Effector memory CD4-positive, alpha-beta T cell (primary cell): ENCODE results near the gene DBR1.
A peak's percentile ranks its signal among the peaks of the same experiment; 100 is the strongest.

ENCODE experiments used
- DNase-seq, 3 donors: peaks; one replicate each; pipeline ENCODE4 v3.0.0-alpha.2; 2020
- H3K27ac ChIP-seq: 2 replicates; pipeline ENCODE4 v1.7.0; 2013; ENCODE audit warnings: mild to moderate bottlenecking, low read length, moderate library complexity; ENCODE audit not compliant: insufficient read depth, poor library complexity, severe bottlenecking
- H3K27me3 ChIP-seq: replicated peaks from 2 replicates; pipeline ENCODE4 v1.7.0; 2013; ENCODE audit warnings: mild to moderate bottlenecking, low read length; ENCODE audit not compliant: insufficient read depth, control insufficient read depth, poor library complexity, severe bottlenecking
- H3K36me3 ChIP-seq: 2 replicates; pipeline ENCODE4 v1.7.0; 2013; ENCODE audit warnings: mild to moderate bottlenecking, low read length, moderate library complexity; ENCODE audit not compliant: control insufficient read depth, insufficient read depth
- H3K4me1 ChIP-seq: 2 replicates; pipeline ENCODE4 v1.7.0; 2013; ENCODE audit warnings: low read length, mild to moderate bottlenecking; ENCODE audit not compliant: control insufficient read depth, insufficient read depth, poor library complexity, severe bottlenecking
- H3K4me3 ChIP-seq: 2 replicates; pipeline ENCODE4 v1.7.0; 2013; ENCODE audit warnings: low read length, low read depth, mild to moderate bottlenecking; ENCODE audit not compliant: insufficient read depth, poor library complexity, severe bottlenecking
- H3K9me3 ChIP-seq: 2 replicates; pipeline ENCODE4 v1.7.0; 2013; ENCODE audit warnings: mild to moderate bottlenecking, low read length, moderate library complexity; ENCODE audit not compliant: control insufficient read depth

DBR1 gene

DNA sequence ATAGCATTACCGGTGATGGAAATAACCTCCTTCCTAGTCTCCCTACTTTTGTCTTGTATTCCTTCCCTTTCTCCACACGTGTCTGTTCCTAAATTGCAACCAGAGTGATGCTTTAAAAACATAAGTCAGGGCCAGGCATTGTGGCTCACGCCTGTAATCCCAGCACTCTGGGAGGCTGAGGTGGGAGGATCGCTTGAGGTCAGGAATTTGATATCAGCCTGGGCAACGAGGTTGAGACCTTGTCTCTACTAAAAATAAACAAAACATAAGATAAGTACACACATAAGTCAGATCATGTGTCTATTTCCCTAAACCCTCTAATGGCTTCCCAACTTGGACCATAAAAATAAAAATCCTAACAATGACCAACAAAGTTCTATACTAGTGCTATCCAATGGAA, 30.8 kb upstream of the DBR1 start:
- H3K4me1 ChIP-seq = no peaks in the 10 kb centered on the region

DNA sequence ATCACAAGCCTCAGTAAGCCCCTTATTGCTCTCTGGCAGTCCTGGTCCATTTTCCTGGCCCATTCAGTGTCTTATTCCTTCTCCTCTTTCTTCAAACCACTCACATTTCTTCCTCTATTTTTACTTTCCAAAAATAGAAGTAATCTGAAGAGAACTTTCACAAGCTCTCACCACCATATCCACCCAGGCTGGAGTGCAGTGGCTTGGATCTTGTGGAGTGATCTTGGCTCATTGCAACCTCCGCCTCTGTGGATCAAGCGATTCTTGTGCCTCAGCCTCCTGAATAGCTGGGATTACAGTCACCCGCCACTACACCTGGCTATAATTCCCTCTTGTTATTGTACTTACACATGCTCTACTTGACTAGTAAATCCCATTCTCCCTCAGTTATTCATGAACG, 29.2 kb upstream of the DBR1 start:
- Histone ChIP-seq H3K4me1 (no peaks in the 10 kb centered on the region), H3K4me3 (no peak overlapping the region), H3K9me3 (no peaks in the 10 kb centered on the region), H3K27ac (no peak overlapping the region), H3K27me3 (no peaks in the 10 kb centered on the region), H3K36me3 (no peaks in the 10 kb centered on the region)
- DNase-seq = no peak

More for the DNA sequence above, 30.8 kb upstream of the DBR1 start:
- Histone ChIP-seq H3K9me3 (no peaks in the 10 kb centered on the region), H3K4me3 (no peak overlapping the region), H3K27me3 (no peaks in the 10 kb centered on the region), H3K36me3 (no peaks in the 10 kb centered on the region), H3K27ac (no peak overlapping the region)
- DNase-seq = no peak

DNA sequence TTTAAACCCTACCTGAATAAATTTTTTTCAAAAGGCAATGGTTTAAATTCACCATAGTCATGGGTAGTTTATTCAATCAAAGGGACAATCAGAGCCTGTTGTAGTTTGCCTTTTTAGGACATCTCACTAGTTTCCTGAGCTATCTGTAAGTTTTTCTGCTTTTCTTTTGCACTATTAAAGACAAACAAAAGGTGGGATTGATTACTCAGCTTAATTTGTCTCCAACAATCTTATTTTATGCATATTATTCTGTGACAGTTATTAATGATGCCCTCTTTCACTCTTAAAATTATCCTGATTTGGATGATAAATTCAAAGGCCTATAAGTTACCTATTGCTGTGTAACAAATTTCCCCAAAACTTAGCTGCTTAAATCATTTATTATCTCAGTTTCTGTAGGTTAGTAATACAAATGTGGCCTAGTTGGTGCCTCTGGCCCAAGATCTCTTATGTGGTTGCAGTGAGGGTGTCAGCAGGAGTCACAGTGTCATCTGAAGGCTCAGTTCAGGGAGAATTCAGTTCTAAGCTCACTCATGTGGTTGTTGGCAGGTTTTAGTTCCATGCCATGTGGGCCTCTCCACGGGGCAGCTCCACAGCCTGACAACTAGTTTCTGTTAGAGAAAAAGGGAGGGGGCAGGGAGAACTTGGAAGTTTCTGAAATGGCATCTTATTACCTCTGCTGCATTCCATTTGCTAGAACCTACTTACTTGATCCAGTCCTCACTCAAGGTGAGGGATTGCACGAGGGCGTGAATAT, 28.4 kb upstream of the DBR1 start:
- Histone ChIP-seq H3K36me3 (peaks cover under 1% of the 10 kb centered on the region), H3K4me1 (no peaks in the 10 kb centered on the region), H3K27me3 (no peaks in the 10 kb centered on the region), H3K9me3 (no peaks in the 10 kb centered on the region), H3K27ac (no peak overlapping the region), H3K4me3 (no peak overlapping the region)
- DNase-seq = no peak

- Histone ChIP-seq H3K36me3 (peaks cover 3% of the 10 kb centered on the region), H3K27ac (no peak overlapping the region), H3K27me3 (no peaks in the 10 kb centered on the region), H3K9me3 (no peaks in the 10 kb centered on the region), H3K4me3 (no peak overlapping the region), H3K4me1 (no peaks in the 10 kb centered on the region)
- DNase-seq = no peak
Observed at GRCh38 chr3:138200424-138200823, 25.7 kb upstream of the DBR1 start.

DNA sequence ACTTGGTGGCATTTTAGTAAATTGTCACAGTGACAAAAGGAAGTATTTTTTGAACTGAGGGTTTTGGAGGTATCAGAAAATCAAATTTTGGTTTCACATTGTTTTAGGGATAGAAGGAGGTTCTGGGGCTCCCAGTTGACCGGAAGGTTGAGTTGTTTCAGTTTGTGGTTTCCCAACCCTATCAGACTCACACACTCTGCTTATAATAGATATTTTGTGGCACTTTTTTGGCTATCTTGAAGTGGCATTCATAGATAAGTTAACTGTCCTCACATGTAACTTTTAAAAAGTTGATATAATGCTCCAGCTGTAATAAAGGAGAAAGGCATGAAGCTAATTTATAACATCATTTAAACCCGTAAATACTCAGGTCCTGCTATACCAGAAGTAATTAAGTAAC, 25.1 kb upstream of the DBR1 start:
- H3K4me1 ChIP-seq = no peaks in the 10 kb centered on the region
- DNase-seq = no peak
- H3K9me3 ChIP-seq = no peaks in the 10 kb centered on the region
- H3K4me3 ChIP-seq = no peak overlapping the region
- H3K27me3 ChIP-seq = no peaks in the 10 kb centered on the region
- H3K27ac ChIP-seq = no peak overlapping the region
- H3K36me3 ChIP-seq = peaks cover 3% of the 10 kb centered on the region

DNA sequence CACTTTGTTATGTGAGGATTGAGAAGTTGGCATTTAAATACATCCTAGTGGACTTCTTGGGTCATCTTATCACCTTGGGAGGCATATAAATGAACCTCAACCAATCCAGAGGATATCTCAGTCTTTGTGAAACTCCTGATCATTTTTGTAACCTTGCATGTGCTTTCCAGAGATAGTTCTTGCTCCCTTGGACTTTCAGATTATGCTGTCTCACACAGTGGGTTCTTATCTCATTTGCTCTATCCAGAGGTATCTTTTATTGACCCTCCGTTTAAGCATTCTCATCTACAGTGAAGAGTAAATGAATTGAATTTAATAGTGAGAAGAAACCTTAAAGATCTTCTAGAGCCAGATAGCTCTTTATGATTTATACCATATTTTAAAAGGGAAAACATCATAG, 22.8 kb upstream of the DBR1 start:
- Histone ChIP-seq H3K9me3 (no peaks in the 10 kb centered on the region), H3K36me3 (peaks cover 3% of the 10 kb centered on the region), H3K4me3 (no peak overlapping the region), H3K4me1 (no peaks in the 10 kb centered on the region), H3K27ac (no peak overlapping the region), H3K27me3 (no peaks in the 10 kb centered on the region)
- DNase-seq = no peak

- H3K4me1 ChIP-seq = no peaks in the 10 kb centered on the region
- DNase-seq = no peak
- H3K9me3 ChIP-seq = no peaks in the 10 kb centered on the region
- no peak overlapping the region for H3K4me3 ChIP-seq
- H3K27me3 ChIP-seq = no peaks in the 10 kb centered on the region
- H3K27ac ChIP-seq = no peak overlapping the region
- peaks cover 3% of the 10 kb centered on the region for H3K36me3 ChIP-seq
Observed at GRCh38 chr3:138197058-138197457, 22.3 kb upstream of the DBR1 start.

- Histone ChIP-seq H3K27me3 (no peaks in the 10 kb centered on the region), H3K27ac (no peak overlapping the region)
Observed at GRCh38 chr3:138196023-138196422, 21.3 kb upstream of the DBR1 start.

DNA sequence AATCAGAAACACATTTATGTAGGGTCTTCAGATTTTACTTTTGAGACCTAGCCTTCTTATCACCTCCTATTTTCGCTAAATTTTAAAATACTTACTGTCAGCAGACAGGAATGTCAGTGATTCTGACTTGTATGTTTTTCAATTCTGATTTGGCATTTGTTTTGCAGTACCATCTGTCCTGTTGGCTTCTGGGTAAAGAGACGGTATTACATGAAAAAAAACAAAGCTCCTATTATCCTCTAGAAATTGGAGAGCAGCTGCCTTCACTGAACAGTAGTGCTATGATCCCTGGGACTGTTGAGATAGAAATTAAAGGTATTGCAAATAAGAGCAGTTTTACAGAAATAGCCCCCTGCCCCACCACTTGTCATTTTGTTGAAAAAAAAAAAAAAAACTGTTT, 20.8 kb upstream of the DBR1 start:
- no peak overlapping the region for H3K27ac ChIP-seq
- no peak for DNase-seq
- H3K4me3 ChIP-seq = no peak overlapping the region
- peaks cover 3% of the 10 kb centered on the region for H3K36me3 ChIP-seq
- no peaks in the 10 kb centered on the region for H3K4me1 ChIP-seq
- no peaks in the 10 kb centered on the region for H3K27me3 ChIP-seq
- H3K9me3 ChIP-seq = no peaks in the 10 kb centered on the region

More at GRCh38 chr3:138196023-138196422, 21.3 kb upstream of the DBR1 start:
- no peak overlapping the region for H3K4me3 ChIP-seq
- H3K36me3 ChIP-seq = peaks cover 3% of the 10 kb centered on the region
- H3K9me3 ChIP-seq = no peaks in the 10 kb centered on the region
- no peak for DNase-seq
- H3K4me1 ChIP-seq = no peaks in the 10 kb centered on the region

DNA sequence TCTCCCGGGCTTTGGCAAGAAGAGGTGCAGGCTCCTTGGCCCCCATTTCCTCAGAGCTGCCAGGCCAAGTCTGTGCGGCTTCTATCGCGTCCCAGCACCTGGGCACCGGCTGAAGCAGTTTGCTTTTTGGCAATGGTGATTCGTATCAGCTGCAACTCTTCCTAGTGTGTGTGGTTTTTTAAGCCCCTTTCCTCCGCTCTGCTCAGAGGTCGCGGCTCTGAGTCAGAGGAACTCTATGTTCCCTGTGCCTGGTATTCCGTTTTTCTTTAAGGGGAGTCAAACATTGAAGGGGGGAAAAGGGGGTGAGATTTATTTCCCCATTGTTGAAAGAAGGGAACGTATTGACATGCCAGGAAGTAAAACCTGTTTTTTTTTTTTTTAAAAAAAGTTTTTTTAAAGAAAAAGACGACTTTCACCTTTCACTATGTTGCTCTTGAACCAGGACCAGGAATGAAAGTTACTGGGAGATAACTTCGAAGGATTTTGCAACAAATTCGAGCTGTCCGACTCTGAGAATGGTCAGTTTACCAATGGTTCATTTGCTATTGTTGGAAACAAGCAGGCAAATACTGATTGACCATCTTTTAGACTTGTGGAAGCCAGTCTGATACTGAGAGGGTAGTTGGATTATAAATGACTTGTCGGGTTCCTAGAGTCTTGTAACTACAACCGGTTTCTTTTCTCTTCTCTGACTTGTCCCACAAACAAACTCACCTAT, 13.5 kb upstream of the DBR1 start:
- H3K4me3 ChIP-seq = peak overlapping the region; percentile 99
- peaks cover 8% of the 10 kb centered on the region for H3K27me3 ChIP-seq
- H3K27ac ChIP-seq = peak overlapping the region; percentile 90
- H3K36me3 ChIP-seq = peaks cover 2% of the 10 kb centered on the region
- H3K4me1 ChIP-seq = peaks cover 10% of the 10 kb centered on the region
- no peaks in the 10 kb centered on the region for H3K9me3 ChIP-seq
- DNase-seq = peak in 1 of 3 donors; percentile 16
